ENCODE measurements around the gene SUGCT.
"Not testable (repeated sequence)": the region's sequence is repeated elsewhere in the genome, so short reads cannot be mapped to it uniquely, and the experiment has no call there.

SUGCT gene

GRCh38 chr7:40402661-40403060 lies 267.9 kb downstream of the SUGCT start:
- DNase-seq (ENCODE audit: low read depth in 2 of 2), result no peak

GRCh38 chr7:40403703-40404476 lies 269.1 kb downstream of the SUGCT start:
- DNase-seq (ENCODE audit: low read depth in 2 of 2), result no peak

GRCh38 chr7:40405991-40406390 lies 271.2 kb downstream of the SUGCT start:
- DNase-seq (ENCODE audit: low read depth in 2 of 2), result no peak

- no peak for DNase-seq (ENCODE audit: low read depth in 2 of 2)
These were observed 277.5 kb downstream of the SUGCT start for GRCh38 chr7:40412323-40412722.

- DNase-seq (ENCODE audit: low read depth in 2 of 2), result not testable (repeated sequence)
These were observed 279.9 kb downstream of the SUGCT start for GRCh38 chr7:40414704-40415103.

- DNase-seq (ENCODE audit: low read depth in 2 of 2), result no peak
These were observed 283.6 kb downstream of the SUGCT start for GRCh38 chr7:40418448-40418847.

GRCh38 chr7:40418983-40419382 lies 284.2 kb downstream of the SUGCT start:
- DNase-seq (ENCODE audit: low read depth in 2 of 2), result no peak

GRCh38 chr7:40419806-40420205 lies 285.0 kb downstream of the SUGCT start:
- DNase-seq (ENCODE audit: low read depth in 2 of 2), result no peak

GRCh38 chr7:40421433-40421832 lies 286.6 kb downstream of the SUGCT start:
- no peak for DNase-seq (ENCODE audit: low read depth in 2 of 2)

GRCh38 chr7:40425696-40426095 lies 290.9 kb downstream of the SUGCT start:
- no peak for DNase-seq (ENCODE audit: low read depth in 2 of 2)

GRCh38 chr7:40428421-40428820 lies 293.6 kb downstream of the SUGCT start:
- no peak for DNase-seq (ENCODE audit: low read depth in 2 of 2)

GRCh38 chr7:40429826-40430225 lies 295.0 kb downstream of the SUGCT start:
- no peak for DNase-seq (ENCODE audit: low read depth in 2 of 2)

- DNase-seq (ENCODE audit: low read depth in 2 of 2), result no peak
These were observed 297.2 kb downstream of the SUGCT start for GRCh38 chr7:40432046-40432445.

GRCh38 chr7:40436710-40437109 lies 301.9 kb downstream of the SUGCT start:
- no peak for DNase-seq (ENCODE audit: low read depth in 2 of 2)

GRCh38 chr7:40437498-40437897 lies 302.7 kb downstream of the SUGCT start:
- no peak for DNase-seq (ENCODE audit: low read depth in 2 of 2)

GRCh38 chr7:40437936-40438634 lies 303.3 kb downstream of the SUGCT start:
- DNase-seq (ENCODE audit: low read depth in 2 of 2), result no peak

GRCh38 chr7:40439686-40440085 lies 304.9 kb downstream of the SUGCT start:
- DNase-seq (ENCODE audit: low read depth in 2 of 2), result no peak

GRCh38 chr7:40447345-40447744 lies 312.5 kb downstream of the SUGCT start:
- no peak for DNase-seq (ENCODE audit: low read depth in 2 of 2)

- DNase-seq (ENCODE audit: low read depth in 2 of 2), result no peak
These were observed 320.7 kb downstream of the SUGCT start for GRCh38 chr7:40455485-40455884.

- DNase-seq (ENCODE audit: low read depth in 2 of 2), result no peak
These were observed 323.1 kb downstream of the SUGCT start for GRCh38 chr7:40457776-40458480.

GRCh38 chr7:40463446-40463845 lies 328.6 kb downstream of the SUGCT start:
- DNase-seq (ENCODE audit: low read depth in 2 of 2), result no peak

Data from activated CD4-positive, alpha-beta T cell treated with anti-CD3 and anti-CD28 coated beads for 24 hours (primary cell).